ENCODE data around the gene PRRT1. TPM values are rescaled to one million over a fixed set of nuclear protein-coding genes. Genes with fewer than 3 reads are reported as not detected.

PRRT1 gene
- total RNA-seq, 2 donors from 2014 or later = 3.8 to 6.8 TPM

DNA sequence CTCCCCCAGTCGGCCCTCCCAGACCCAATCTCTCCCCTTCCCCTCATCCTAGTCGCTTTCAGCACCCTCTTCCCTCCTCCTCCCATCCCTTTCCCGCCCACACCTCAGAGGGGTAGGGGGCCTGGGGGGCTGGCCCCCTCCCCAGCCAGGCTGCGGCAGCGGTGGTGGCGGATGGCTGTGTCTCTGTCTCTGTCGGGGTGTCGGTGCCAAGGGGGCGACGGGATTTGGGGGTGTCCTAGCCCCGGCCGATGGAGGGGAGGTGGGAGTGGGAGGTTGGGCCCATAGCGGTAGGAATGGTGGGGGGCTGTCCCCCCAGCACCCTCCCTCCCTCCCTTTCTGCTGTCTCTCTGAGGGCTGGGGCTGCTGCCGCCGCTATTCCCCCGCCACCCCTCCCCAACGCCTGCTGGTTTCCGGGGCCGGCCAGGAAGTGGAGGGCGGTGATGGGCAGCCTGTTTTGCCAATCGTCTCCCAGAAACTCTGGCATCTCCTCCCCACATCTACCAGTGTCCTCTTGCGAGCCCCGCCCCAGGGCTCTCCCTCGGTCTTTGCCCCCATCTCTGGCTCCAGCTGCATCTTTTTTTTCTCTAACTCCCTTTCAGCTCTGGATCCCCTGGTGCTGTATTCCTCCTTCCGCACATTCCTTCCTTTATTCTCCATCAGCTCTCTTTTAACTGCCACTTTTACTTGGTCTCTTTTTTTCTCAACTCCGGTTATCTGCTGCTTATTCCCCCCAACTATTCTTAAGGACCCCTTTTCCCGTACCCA is 24.2 kb upstream of the PRRT1 start, which contains the start of gene AGPAT1:
TSS of gene AGPAT1 (minus strand) at position 374 of the 765 bp plus-strand sequence. CDS start 4,588 bp downstream, outside the sequence.
- peaks cover 22 to 40% of the 10 kb centered on the region in 2 donors for H3K4me1 ChIP-seq (ENCODE audit: control insufficient read depth in 1 of 2, low read depth in 2 of 2)

DNA sequence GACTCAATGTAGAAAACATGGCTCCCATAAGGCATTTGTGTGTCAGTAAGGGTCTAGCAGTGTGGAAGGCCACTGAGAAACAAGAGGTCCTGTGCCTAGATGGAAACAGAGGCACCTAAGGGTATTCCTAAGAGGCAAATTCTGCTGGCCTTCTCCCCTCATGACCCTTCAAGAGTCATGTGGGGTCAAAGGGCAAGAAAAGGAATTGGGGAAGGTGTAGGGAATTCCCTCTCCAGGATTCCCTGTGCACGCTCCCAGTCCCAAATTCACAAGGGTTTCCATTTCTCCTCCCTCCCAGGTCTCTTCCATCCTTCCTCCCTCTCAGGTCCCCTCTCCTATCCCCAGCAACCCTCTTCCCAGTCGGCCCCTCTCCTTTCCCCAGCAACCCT is 23.6 kb upstream of the PRRT1 start:
- peaks cover 22 to 39% of the 10 kb centered on the region in 2 donors for H3K4me1 ChIP-seq (ENCODE audit: control insufficient read depth in 1 of 2, low read depth in 2 of 2)
- no peak for TF ChIP-seq CTCF (IDR thresholded peaks at IDR 0.05)
- DNase-seq (ENCODE audit: low spot score) = no peak
- ATAC-seq (ENCODE audit: insufficient number of reproducible peaks, low FRiP score, low read depth) = no peak
- peaks cover 11% of the 10 kb centered on the region for H3K36me3 ChIP-seq
- no peaks in the 10 kb centered on the region for H3K9me3 ChIP-seq
- H3K27ac ChIP-seq = peak overlapping the region; percentile 82 to 96
- H3K4me3 ChIP-seq = peak overlapping the region; percentile 98
- no peaks in the 10 kb centered on the region for H3K27me3 ChIP-seq (replicated peaks; ENCODE audit: insufficient read depth)

More for the DNA sequence above, 24.2 kb upstream of the PRRT1 start, which contains the start of gene AGPAT1:
- Histone ChIP-seq H3K36me3 (peaks cover 5% of the 10 kb centered on the region), H3K4me3 (peak within 1 kb of the TSS; percentile 98), H3K9me3 (no peaks in the 10 kb centered on the region), H3K27me3 (replicated peaks; ENCODE audit: insufficient read depth) (no peaks in the 10 kb centered on the region), H3K27ac (peak within 1 kb of the TSS; percentile 94 to 96)
- TF ChIP-seq CTCF (IDR thresholded peaks at IDR 0.05) = no peak
- peak; percentile 47 for ATAC-seq (ENCODE audit: insufficient number of reproducible peaks, low FRiP score, low read depth)
- peak; percentile 83 for DNase-seq (ENCODE audit: low spot score)

GRCh38 chr6:32174416-32174815 is 22.7 kb upstream of the PRRT1 start:
- Histone ChIP-seq H3K4me3 (no peak overlapping the region), H3K27me3 (replicated peaks; ENCODE audit: insufficient read depth) (no peaks in the 10 kb centered on the region), H3K4me1 (ENCODE audit: control insufficient read depth in 1 of 2, low read depth in 2 of 2) (peaks cover 14 to 30% of the 10 kb centered on the region in 2 donors), H3K36me3 (peaks cover 9% of the 10 kb centered on the region), H3K9me3 (no peaks in the 10 kb centered on the region), H3K27ac (no peak overlapping the region)
- DNase-seq (ENCODE audit: low spot score) (no peak), ATAC-seq (ENCODE audit: insufficient number of reproducible peaks, low FRiP score, low read depth) (no peak)
- no peak for TF ChIP-seq CTCF (IDR thresholded peaks at IDR 0.05)

DNA sequence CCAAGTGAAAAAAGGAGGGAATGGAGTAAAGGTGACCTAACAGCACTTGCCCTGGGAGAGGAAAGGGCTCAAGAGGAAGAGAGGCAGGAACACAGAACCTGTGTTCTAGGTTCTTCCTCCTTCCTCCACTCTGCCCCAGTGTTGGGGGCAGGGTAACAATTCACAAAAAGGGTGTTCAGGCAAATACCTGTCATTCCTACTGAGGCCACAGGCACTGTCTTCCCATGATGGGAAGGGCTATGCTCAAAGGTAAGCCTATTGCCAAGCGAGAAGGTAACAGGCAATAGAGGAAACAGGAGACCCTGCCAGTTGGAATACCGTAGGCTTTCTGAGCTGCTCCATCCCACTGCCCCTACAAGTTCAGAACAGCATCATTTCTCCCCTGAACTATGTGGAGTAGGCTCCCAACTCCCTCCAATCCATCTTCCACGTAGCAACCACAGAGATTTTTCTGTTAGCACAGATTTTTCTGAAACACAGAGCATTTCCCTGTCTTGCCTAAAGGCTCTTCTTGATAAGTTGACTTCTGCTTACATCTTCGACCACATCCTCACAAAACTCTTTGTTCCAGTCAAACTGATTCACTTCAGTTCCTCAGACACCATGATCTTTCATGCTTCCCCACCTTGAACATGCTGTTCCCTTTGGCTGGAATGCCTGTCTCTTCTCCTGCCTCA is 21.4 kb upstream of the PRRT1 start:
- Histone ChIP-seq H3K4me1 (ENCODE audit: control insufficient read depth in 1 of 2, low read depth in 2 of 2) (peaks cover 8 to 21% of the 10 kb centered on the region in 2 donors), H3K27me3 (replicated peaks; ENCODE audit: insufficient read depth) (no peaks in the 10 kb centered on the region), H3K4me3 (no peak overlapping the region), H3K27ac (no peak overlapping the region), H3K36me3 (peaks cover 17% of the 10 kb centered on the region), H3K9me3 (no peaks in the 10 kb centered on the region)
- no peak for DNase-seq (ENCODE audit: low spot score)
- no peak for TF ChIP-seq CTCF (IDR thresholded peaks at IDR 0.05)
- ATAC-seq (ENCODE audit: insufficient number of reproducible peaks, low FRiP score, low read depth) = no peak

DNA sequence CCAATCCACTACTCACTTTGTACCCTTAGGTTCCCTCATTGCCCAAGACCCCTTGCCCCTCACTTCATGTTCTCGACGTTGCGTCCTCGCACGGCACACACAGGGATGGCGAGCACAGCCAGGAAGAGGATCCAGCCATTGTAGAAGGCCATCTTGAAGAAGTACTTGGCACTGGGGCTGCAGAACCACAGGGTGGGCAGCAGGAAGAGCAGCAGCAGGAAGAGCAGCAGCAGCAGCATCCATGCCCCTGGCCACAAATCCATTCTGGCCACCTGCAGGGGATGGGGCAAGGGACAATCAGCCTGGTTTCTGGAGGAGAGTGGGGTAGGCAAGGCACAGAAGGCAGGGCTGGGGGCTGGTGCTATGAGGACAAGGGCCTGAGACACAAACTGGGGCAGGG is 19.5 kb upstream of the PRRT1 start:
- H3K27me3 ChIP-seq (replicated peaks; ENCODE audit: insufficient read depth) = no peaks in the 10 kb centered on the region
- no peak for DNase-seq (ENCODE audit: low spot score)
- H3K9me3 ChIP-seq = no peaks in the 10 kb centered on the region
- TF ChIP-seq CTCF (IDR thresholded peaks at IDR 0.05) = no peak
- no peak overlapping the region for H3K27ac ChIP-seq
- no peak overlapping the region for H3K4me3 ChIP-seq
- peaks cover 24% of the 10 kb centered on the region for H3K36me3 ChIP-seq
- no peak for ATAC-seq (ENCODE audit: insufficient number of reproducible peaks, low FRiP score, low read depth)
- H3K4me1 ChIP-seq (ENCODE audit: control insufficient read depth in 1 of 2, low read depth in 2 of 2) = peaks cover 4 to 14% of the 10 kb centered on the region in 2 donors

All from thoracic aorta (tissue), 2 donors.